Spinal cord (tissue), 10 donors: ENCODE results near the gene POLR1A. TPM values are rescaled to one million over a fixed set of nuclear protein-coding genes. Genes with fewer than 3 reads are reported as not detected.

ENCODE experiments used
- DNase-seq, 6 donors: peaks; one replicate each; pipeline versions ENCODE4 v3.0.0 to v3.0.0-alpha.2; 2013 to 2015; ENCODE audit warnings: low spot score in 6 of 6, low read depth in 4 of 6
- H3K27ac ChIP-seq: one replicate; pipeline ENCODE4 v1.5.1; 2013; ENCODE audit warnings: low read depth, low read length, control low read depth
- H3K27me3 ChIP-seq: one replicate; pipeline ENCODE4 v1.6.1; 2013; ENCODE audit warnings: low read length; ENCODE audit not compliant: control insufficient read depth, insufficient read depth
- H3K36me3 ChIP-seq: one replicate; pipeline ENCODE4 v1.6.1; 2013; ENCODE audit warnings: low read length; ENCODE audit not compliant: control insufficient read depth, insufficient read depth
- H3K4me1 ChIP-seq: one replicate; pipeline ENCODE4 v1.6.1; 2013; ENCODE audit warnings: low read length; ENCODE audit not compliant: control insufficient read depth, insufficient read depth
- H3K4me3 ChIP-seq: one replicate; pipeline ENCODE4 v1.5.1; 2013; ENCODE audit warnings: low read depth, low read length, control low read depth
- H3K9me3 ChIP-seq: one replicate; pipeline ENCODE4 v1.6.1; 2013; ENCODE audit warnings: low read length; ENCODE audit not compliant: control insufficient read depth, insufficient read depth
- whole genome bisulfite sequencing: methylation state at CpG from one replicate; pipeline ENCODE4 v1.1.5; 2013; ENCODE audit warnings: missing lambda C conversion rate; ENCODE audit not compliant: insufficient coverage; 5-methylcytosine and 5-hydroxymethylcytosine counted together
- polyA plus RNA-seq, 2 donors: library from polyadenylated mRNA; unstranded; fragments of 120-200 nt; gene quantifications; one replicate each; pipeline ENCODE4 v1.2.1, GENCODE V29; 2013; ENCODE audit not compliant: insufficient read length in 2 of 2
- total RNA-seq, 2 donors: library from RNA; depleted of rRNA in 1 of 2; stranded (reverse); fragments of 120-200 nt in 1 of 2; fragments of >200 nt in 1 of 2; gene quantifications; one replicate each; pipeline versions ENCODE4 v1.2.3 to v1.2.4, GENCODE V29; 2013 to 2014
- donor health status: healthy.

POLR1A gene
- total and polyA plus RNA-seq, 4 donors = 11.1 to 22.4 (median 17.6) TPM

DNA sequence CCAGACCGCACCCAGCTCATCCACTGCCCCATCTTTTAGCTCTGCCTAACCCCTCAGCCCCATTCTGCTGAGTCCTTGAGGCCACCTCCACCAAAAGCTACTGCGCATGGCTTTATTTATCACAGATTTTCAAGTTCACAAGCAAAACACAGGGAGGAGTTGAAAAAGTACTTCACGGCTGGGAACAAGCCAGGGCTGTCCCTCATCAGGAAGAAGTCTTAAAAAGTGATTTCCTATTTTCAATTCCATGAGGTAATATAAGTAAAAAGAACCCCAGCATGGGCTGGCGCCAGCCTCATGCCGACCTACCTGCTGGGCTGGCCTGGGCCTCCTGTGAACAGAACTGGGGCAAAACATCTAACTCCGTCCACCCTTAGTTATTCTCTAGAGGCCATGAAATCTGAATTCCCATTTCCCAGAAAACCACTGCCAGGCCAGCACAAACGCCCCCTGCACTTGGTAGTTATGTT lies 69.0 kb downstream of the POLR1A start:
- Histone ChIP-seq H3K9me3 (no peaks in the 10 kb centered on the region), H3K27me3 (no peaks in the 10 kb centered on the region), H3K27ac (peak overlapping the region; percentile 82), H3K36me3 (peaks cover 71% of the 10 kb centered on the region), H3K4me1 (peaks cover 40% of the 10 kb centered on the region), H3K4me3 (peak overlapping the region; percentile 0)
- peak in 3 of 6 donors; percentile 11 to 36 (median 17) for DNase-seq
- WGBS = 34% methylated on average over 5 of the region's 7 CpGs

DNA sequence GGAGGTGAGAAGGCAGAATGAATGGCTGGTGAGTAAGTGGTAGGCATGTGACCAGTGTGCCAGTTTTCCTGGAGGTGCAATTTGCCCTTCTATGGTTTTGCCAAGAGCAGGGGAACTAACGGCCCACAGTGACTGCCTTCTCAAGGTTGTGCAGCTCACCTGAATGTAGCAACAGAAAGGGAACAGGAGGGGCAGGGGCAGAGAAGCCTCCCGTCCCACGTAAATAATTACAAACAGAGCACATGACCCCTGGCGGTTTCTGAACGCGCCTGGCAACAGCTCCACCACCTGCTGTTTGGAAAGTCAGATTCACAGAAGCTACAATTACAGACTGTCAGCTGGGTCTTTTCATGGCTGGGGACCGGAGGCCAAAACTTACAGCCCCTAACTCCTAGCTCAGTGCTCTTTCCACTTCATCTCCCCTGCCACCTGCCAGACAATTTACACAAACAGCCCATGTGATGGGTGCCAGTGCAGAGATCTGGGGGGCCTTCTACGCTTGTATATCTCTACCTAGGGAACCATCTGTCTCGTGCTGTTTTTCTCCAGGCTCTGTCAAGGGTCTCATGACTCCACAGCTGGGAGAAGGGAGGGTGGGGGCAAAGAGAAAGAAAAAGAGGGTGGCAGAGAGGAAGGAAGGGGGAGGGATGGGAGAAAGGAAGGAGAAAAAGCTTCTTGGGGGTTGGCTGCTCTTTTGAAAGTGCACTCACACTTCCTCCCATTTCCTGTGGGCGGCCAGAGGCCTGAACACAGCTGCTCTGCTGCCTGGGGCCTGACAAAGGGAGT lies 69.6 kb downstream of the POLR1A start:
- Histone ChIP-seq H3K27ac (peak overlapping the region; percentile 82), H3K4me1 (peaks cover 40% of the 10 kb centered on the region), H3K9me3 (no peaks in the 10 kb centered on the region), H3K27me3 (no peaks in the 10 kb centered on the region), H3K4me3 (peak overlapping the region; percentile 0), H3K36me3 (peaks cover 71% of the 10 kb centered on the region)
- 7% methylated on average over 9 of the region's 10 CpGs for WGBS
- peak; percentile 38 to 89 (median 65) for DNase-seq

DNA sequence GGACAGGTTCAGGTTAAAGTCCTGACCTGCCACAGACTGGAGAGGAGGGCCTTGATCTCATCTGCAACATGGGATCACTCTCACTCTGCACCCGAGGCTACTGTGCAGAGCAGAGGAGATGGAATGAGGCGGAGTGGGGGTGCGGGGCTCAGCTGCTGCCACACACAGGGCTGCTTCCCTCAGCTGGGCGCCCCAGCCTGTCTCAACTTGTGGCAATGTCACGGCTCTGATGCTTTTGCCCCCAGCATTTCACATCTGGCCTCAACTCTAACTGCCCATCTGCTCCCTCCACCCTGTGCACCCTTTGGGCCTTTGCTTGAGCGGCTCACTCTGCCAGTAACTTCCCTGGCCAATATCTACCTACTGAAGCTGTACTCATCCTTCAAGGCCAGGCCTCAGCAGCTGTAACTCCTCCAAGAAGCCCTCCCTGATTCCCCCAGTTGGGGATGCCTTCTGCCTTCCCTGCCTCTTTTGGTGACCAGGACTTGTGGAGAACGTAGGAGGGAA lies 70.3 kb downstream of the POLR1A start:
- Histone ChIP-seq H3K9me3 (no peaks in the 10 kb centered on the region), H3K4me3 (no peak overlapping the region), H3K27me3 (no peaks in the 10 kb centered on the region), H3K27ac (peak overlapping the region; percentile 82), H3K36me3 (peaks cover 73% of the 10 kb centered on the region), H3K4me1 (peaks cover 40% of the 10 kb centered on the region)
- no peak for DNase-seq
- 67% methylated on average over 7 of the region's 7 CpGs for WGBS

DNA sequence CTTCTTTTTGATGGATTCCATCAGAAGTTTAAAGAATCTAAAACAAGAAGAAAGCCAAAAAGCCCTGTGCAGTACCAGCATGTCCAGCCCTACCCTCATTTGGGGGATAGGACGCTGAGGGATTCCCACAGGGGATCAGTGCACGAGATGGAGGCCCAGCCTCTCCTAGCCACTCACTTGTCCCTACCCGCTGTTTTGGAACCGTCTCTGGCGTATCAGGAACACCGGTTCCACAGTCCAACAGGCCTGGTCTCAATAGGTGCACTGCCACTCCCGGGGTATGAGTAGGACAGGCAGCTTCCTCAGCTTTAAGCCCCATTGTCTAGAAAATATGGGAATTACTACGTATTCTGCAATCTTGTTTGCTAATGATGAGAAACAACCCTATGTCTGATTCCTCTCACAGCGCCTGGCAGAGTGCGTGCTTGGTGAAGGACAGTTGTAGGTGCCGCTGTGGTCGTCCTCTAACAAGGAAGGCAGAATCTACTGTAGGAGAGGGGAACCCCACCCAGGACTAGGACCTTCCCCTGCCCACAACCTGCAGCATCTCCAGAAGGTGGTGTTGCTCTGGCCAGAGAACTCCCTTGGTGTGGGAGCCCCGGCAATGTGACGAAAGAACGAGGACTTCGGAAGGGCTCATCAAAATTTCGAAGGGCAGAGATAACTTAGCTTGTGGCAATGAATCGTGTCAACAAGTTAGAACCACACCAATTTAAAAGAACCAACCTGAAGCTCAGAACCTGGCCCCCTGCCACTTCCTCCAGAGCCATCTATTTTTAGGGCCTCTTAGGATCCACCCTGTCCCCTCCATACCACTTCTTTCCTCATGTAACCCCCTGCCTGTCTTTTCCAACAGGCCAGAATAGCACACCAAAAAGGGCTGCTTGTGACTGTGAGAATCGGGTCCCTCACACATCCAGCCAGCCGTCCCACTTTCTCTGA lies 71.7 kb downstream of the POLR1A start:
- H3K36me3 ChIP-seq = peaks cover 73% of the 10 kb centered on the region
- H3K4me1 ChIP-seq = peaks cover 42% of the 10 kb centered on the region
- H3K27me3 ChIP-seq = no peaks in the 10 kb centered on the region
- DNase-seq = no peak
- H3K4me3 ChIP-seq = no peak overlapping the region
- 90% methylated on average over 16 of the region's 20 CpGs for WGBS
- H3K27ac ChIP-seq = no peak overlapping the region
- no peaks in the 10 kb centered on the region for H3K9me3 ChIP-seq

DNA sequence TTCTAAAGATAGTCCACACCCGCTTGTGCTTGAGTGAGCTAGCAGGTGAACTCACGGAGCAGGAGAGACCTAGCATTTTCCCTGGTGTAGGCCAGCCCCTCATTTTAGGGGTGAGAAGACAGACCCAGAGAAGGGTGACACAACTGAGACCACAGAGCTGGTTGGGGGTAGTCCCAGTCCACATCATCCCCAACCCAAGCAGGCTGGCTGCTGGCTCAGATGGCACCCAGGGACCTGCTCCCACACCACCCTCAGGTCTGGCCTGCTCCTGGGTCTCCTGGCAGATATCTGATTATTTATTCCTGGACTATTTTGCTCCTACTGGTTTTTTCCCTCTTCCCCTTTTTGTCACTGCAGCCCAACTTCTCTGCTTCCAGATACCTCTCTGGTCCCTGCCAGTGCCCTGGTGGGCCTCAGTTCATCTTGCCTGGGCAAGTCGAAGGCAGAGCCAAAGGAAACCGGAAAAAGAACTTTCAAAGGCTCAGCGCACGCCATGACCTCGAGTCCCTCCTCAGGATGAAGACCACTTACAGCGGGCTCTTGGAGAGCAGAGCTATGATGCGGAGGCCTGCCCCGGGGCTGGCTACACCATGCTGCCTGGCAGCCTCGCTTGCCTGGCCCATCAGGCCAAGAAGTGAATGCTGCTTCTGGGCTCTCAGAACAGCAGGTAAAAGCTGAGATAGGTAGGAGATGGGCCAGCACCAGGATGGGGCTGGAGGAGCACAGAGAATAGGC lies 72.7 kb downstream of the POLR1A start:
- 91% methylated on average over 11 of the region's 11 CpGs for WGBS
- H3K4me1 ChIP-seq = peaks cover 37% of the 10 kb centered on the region

DNA sequence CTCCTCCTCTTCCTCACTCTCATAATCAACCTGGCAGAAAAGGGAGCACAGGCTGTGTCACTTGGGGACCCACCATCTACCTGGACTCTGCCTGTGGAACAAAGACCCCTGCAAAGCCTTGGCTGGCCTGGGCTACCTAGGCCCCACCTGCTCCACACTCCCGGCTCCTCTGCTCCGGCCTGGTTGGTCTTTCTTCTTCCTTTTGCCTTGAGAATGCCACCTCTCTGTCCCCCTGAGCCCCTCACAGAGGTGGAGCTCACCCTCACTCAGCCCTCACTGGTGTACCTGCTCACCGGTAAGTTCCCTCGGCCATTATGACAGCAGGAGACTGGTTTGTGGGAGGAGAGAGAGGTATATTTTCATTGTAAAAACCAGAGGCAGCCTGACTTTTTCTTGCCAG lies 74.1 kb downstream of the POLR1A start:
- no peak for DNase-seq
- Histone ChIP-seq H3K4me1 (peaks cover 36% of the 10 kb centered on the region), H3K27ac (no peak overlapping the region), H3K9me3 (no peaks in the 10 kb centered on the region), H3K27me3 (no peaks in the 10 kb centered on the region), H3K4me3 (no peak overlapping the region), H3K36me3 (peaks cover 85% of the 10 kb centered on the region)
- WGBS = 100% methylated on average over 2 of the region's 4 CpGs

More for the DNA sequence above, 72.7 kb downstream of the POLR1A start:
- H3K36me3 ChIP-seq = peaks cover 75% of the 10 kb centered on the region
- H3K4me3 ChIP-seq = no peak overlapping the region
- H3K9me3 ChIP-seq = no peaks in the 10 kb centered on the region
- no peak for DNase-seq
- no peak overlapping the region for H3K27ac ChIP-seq
- no peaks in the 10 kb centered on the region for H3K27me3 ChIP-seq

DNA sequence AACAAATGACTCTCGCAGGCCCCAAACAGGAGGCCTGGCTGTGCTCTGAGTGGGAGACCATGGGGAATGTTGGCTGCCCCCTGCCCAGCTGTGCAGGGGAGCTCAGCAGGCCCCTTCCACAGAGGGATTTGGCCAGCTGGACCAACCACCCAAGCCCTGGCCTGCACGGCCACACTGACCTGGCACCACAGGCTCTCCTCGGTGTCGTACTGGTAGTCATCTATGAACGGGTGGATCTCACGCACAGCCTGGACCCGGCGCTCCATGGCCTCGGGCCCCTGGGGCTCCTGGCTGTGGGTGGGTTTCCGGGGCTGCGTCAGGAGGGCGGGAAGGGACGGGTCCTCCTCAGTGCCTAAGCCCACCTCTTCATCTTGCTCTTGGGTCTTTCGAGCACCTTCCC lies 74.5 kb downstream of the POLR1A start:
- H3K27me3 ChIP-seq = no peaks in the 10 kb centered on the region
- no peaks in the 10 kb centered on the region for H3K9me3 ChIP-seq
- no peak overlapping the region for H3K4me3 ChIP-seq
- DNase-seq = no peak
- H3K36me3 ChIP-seq = peaks cover 90% of the 10 kb centered on the region
- no peak overlapping the region for H3K27ac ChIP-seq
- 97% methylated on average over 14 of the region's 14 CpGs for WGBS
- peaks cover 35% of the 10 kb centered on the region for H3K4me1 ChIP-seq

DNA sequence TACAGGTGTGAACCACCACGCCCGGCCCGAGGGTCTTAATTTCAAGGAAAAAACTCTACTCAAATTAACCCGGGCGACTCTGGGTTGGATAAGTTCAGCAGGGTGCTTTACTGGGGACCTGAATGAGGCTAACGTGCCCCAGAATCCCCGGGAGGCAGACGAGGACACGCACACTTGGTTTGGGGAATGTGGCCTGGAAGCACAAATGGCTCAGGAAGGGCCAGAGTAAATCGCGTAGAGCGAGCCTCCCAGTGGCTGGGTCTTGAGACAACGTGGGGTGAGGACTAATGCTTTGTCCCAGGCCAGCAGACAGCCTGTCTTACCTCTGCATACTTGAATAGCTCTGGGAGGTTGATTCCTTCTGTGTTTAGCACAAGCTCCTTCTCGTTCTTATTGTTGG lies 75.8 kb downstream of the POLR1A start:
- H3K27me3 ChIP-seq = no peaks in the 10 kb centered on the region
- peaks cover 95% of the 10 kb centered on the region for H3K36me3 ChIP-seq
- no peak overlapping the region for H3K4me3 ChIP-seq
- H3K27ac ChIP-seq = no peak overlapping the region
- WGBS = 90% methylated on average over 10 of the region's 14 CpGs
- H3K9me3 ChIP-seq = no peaks in the 10 kb centered on the region
- H3K4me1 ChIP-seq = peaks cover 35% of the 10 kb centered on the region
- no peak for DNase-seq

DNA sequence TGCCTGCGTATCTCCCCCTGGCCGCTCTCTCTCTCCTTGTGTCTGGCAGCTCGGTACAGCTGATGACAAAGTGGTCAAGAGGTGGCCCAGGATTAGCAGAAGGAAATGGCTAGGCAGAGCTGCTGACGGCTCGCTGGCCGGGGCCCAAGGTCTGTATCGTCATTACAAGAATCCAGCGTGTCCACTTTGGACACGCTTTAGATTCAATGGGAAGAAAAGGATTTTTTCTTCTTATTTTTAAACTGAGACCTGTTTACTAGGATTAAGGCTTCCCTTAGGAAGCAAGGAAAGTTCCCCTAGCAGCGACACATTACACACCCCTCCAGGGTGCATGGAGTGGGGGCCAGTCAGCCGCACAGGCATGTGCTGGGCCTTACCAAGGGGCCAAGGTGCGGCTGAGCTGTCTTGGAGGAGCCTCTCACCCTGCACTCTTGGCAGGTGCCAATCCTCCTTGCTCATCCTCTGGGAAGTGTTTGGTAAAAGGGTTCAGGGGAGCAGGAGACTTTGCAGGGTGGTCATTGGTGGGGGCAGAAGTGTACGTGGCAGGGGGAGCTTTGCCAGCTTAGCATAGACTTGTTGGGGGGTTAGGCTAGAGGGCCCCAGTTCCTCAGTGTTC lies 76.8 kb downstream of the POLR1A start:
- Histone ChIP-seq H3K4me1 (peaks cover 30% of the 10 kb centered on the region), H3K27ac (no peak overlapping the region), H3K36me3 (peaks cover 88% of the 10 kb centered on the region), H3K27me3 (no peaks in the 10 kb centered on the region), H3K4me3 (no peak overlapping the region), H3K9me3 (no peaks in the 10 kb centered on the region)
- 84% methylated on average over 10 of the region's 13 CpGs for WGBS
- no peak for DNase-seq
